ENCODE data around the gene SMIM7.

GRCh38 chr19:16624236-16624635 lies 35.7 kb downstream of the SMIM7 start:
- TF ChIP-seq, protein P1, sequence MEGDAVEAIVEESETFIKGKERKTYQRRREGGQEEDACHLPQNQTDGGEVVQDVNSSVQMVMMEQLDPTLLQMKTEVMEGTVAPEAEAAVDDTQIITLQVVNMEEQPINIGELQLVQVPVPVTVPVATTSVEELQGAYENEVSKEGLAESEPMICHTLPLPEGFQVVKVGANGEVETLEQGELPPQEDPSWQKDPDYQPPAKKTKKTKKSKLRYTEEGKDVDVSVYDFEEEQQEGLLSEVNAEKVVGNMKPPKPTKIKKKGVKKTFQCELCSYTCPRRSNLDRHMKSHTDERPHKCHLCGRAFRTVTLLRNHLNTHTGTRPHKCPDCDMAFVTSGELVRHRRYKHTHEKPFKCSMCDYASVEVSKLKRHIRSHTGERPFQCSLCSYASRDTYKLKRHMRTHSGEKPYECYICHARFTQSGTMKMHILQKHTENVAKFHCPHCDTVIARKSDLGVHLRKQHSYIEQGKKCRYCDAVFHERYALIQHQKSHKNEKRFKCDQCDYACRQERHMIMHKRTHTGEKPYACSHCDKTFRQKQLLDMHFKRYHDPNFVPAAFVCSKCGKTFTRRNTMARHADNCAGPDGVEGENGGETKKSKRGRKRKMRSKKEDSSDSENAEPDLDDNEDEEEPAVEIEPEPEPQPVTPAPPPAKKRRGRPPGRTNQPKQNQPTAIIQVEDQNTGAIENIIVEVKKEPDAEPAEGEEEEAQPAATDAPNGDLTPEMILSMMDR (IDR thresholded peaks at IDR 0.05) = no peak
- TF ChIP-seq POLR2A (IDR thresholded peaks at IDR 0.05) = no peak

All from heart left ventricle (tissue), 13 donors.